Measurements from ENCODE around the gene CLK2. TPM values are rescaled to one million over a fixed set of nuclear protein-coding genes. Genes with fewer than 3 reads are reported as not detected.

CLK2 gene
- total and polyA plus RNA-seq, 2 of the 13 experiments (the other 11 are each of a cell fraction or from before 2014, with no cell fraction given): 20.1 to 73.5 TPM

GRCh38 chr1:155273343-155274245 is at the start of gene CLK2 (continued):
- peak; percentile 81 for TF ChIP-seq CSRNP1 (CRISPR knock-in tag; IDR thresholded peaks at IDR 0.05)
- TF ChIP-seq ZSCAN25 (CRISPR knock-in tag; IDR thresholded peaks at IDR 0.05): peak; percentile 27; the same call in 1 of the 2 replicates
- TF ChIP-seq ZNF17 (CRISPR knock-in tag; IDR thresholded peaks at IDR 0.05): no peak
- TF ChIP-seq ZNF816 (CRISPR knock-in tag; IDR thresholded peaks at IDR 0.05; ENCODE audit: borderline replicate concordance): no peak; the same call in 1 of the 2 replicates
- peak; percentile 99 for TF ChIP-seq MXI1 (IDR thresholded peaks at IDR 0.05; ENCODE audit: borderline replicate concordance, low read depth, low read length)
- TF ChIP-seq ZFX (CRISPR knock-in tag; IDR thresholded peaks at IDR 0.05; ENCODE audit: low read depth): peak; percentile 88
- TF ChIP-seq ZNF580 (CRISPR knock-in tag; IDR thresholded peaks at IDR 0.05; ENCODE audit: borderline replicate concordance, low read depth): peak; percentile 68; the same call in 1 of the 2 replicates
- TF ChIP-seq ISL2 (CRISPR knock-in tag; IDR thresholded peaks at IDR 0.05): peak; percentile 3
- TF ChIP-seq POLR2A (IDR thresholded peaks at IDR 0.05; ENCODE audit: insufficient read depth in 1 of 2, low read depth in 2 of 2, low read length in 2 of 2): peak in 1 of 2 experiments; percentile 68; a peak in 2 of 4 replicates
- peak; percentile 64; the same call in 1 of the 2 replicates for TF ChIP-seq RNF2 (conservative IDR thresholded peaks at IDR 0.05; ENCODE audit: low read depth)
- peak; percentile 95 for TF ChIP-seq THAP11 (CRISPR knock-in tag; IDR thresholded peaks at IDR 0.05)
- peak; percentile 88; the same call in 1 of the 2 replicates for TF ChIP-seq ZNF772 (CRISPR knock-in tag; IDR thresholded peaks at IDR 0.05)
- TF ChIP-seq RBM39 (IDR thresholded peaks at IDR 0.05; ENCODE audit: low read depth, low read length, poor library complexity, severe bottlenecking): peak; percentile 47
- 0 out of 2 replicates have a peak, but pooled peaks have one; percentile 36 for TF ChIP-seq E2F1 (CRISPR knock-in tag; IDR thresholded peaks at IDR 0.05)
- TF ChIP-seq ZNF704 (CRISPR knock-in tag; IDR thresholded peaks at IDR 0.05; ENCODE audit: borderline replicate concordance): no peak
- TF ChIP-seq AGO2 (optimal IDR thresholded peaks at IDR 0.05; ENCODE audit: low read depth, low read length): no peak
- 0 out of 2 replicates have a peak, but pooled peaks have one; percentile 27 for TF ChIP-seq TMF1 (CRISPR knock-in tag; IDR thresholded peaks at IDR 0.05; ENCODE audit: low read depth)
- TF ChIP-seq RERE (CRISPR knock-in tag; IDR thresholded peaks at IDR 0.05; ENCODE audit: low read depth): no peak
- TF ChIP-seq TSC22D2 (CRISPR knock-in tag; IDR thresholded peaks at IDR 0.05; ENCODE audit: borderline replicate concordance): no peak

All from HepG2 (cell line).